ENCODE data around the gene JPH3. TPM values are rescaled to one million over a fixed set of nuclear protein-coding genes. Genes with fewer than 3 reads are reported as not detected.

JPH3 gene
- total RNA-seq, 1 donor from 2014 or later = not detected

GRCh38 chr16:87692176-87692575 lies 89.9 kb downstream of the JPH3 start:
- DNase-seq (ENCODE audit: low read depth) (no peak), FAIRE-seq (no peak)
- TF ChIP-seq, protein P1, sequence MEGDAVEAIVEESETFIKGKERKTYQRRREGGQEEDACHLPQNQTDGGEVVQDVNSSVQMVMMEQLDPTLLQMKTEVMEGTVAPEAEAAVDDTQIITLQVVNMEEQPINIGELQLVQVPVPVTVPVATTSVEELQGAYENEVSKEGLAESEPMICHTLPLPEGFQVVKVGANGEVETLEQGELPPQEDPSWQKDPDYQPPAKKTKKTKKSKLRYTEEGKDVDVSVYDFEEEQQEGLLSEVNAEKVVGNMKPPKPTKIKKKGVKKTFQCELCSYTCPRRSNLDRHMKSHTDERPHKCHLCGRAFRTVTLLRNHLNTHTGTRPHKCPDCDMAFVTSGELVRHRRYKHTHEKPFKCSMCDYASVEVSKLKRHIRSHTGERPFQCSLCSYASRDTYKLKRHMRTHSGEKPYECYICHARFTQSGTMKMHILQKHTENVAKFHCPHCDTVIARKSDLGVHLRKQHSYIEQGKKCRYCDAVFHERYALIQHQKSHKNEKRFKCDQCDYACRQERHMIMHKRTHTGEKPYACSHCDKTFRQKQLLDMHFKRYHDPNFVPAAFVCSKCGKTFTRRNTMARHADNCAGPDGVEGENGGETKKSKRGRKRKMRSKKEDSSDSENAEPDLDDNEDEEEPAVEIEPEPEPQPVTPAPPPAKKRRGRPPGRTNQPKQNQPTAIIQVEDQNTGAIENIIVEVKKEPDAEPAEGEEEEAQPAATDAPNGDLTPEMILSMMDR (IDR thresholded peaks at IDR 0.05; ENCODE audit: insufficient read depth, low read length, severe bottlenecking) = no peak
- H3K27me3 ChIP-seq (ENCODE audit: control insufficient read depth, insufficient read depth, low read length) = no peaks in the 10 kb centered on the region
- H3K36me3 ChIP-seq (ENCODE audit: control insufficient read depth, insufficient read depth, low read length) = peaks cover 3% of the 10 kb centered on the region
- H3K4me3 ChIP-seq (ENCODE audit: low read depth, low read length) = no peak overlapping the region

- DNase-seq (ENCODE audit: low read depth) = no peak
- FAIRE-seq = no peak
- Histone ChIP-seq H3K27me3 (ENCODE audit: control insufficient read depth, insufficient read depth, low read length) (no peaks in the 10 kb centered on the region), H3K36me3 (ENCODE audit: control insufficient read depth, insufficient read depth, low read length) (peaks cover 3% of the 10 kb centered on the region), H3K4me3 (ENCODE audit: low read depth, low read length) (no peak overlapping the region)
- TF ChIP-seq, protein P1 (IDR thresholded peaks at IDR 0.05; ENCODE audit: insufficient read depth, low read length, severe bottlenecking) = no peak
These were observed 90.4 kb downstream of the JPH3 start for GRCh38 chr16:87692756-87693155.

DNA sequence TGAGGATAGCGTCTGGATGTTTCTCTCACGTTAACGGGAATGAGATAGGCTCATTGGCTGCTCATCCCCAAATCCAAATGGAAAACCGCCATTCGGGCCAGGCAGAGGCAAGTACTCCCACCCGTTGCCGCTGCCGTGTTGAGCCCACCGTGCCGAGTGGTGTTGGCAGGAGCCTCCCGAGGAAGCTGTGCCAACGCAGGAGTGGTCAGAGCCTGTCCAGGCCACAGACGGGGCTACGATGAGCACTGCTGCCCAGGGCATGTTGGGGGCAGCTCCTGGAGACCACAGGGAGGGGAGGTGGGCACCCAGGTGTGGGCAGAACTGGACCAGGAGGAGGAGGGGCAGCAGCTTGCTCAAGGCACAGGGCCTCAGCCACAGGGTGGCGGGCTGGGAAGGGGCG lies 91.5 kb downstream of the JPH3 start:
- TF ChIP-seq, protein P1 (IDR thresholded peaks at IDR 0.05; ENCODE audit: insufficient read depth, low read length, severe bottlenecking) = no peak
- DNase-seq (ENCODE audit: low read depth) = no peak
- Histone ChIP-seq H3K4me3 (ENCODE audit: low read depth, low read length) (no peak overlapping the region), H3K36me3 (ENCODE audit: control insufficient read depth, insufficient read depth, low read length) (peaks cover 3% of the 10 kb centered on the region), H3K27me3 (ENCODE audit: control insufficient read depth, insufficient read depth, low read length) (no peaks in the 10 kb centered on the region)
- FAIRE-seq = no peak

- FAIRE-seq = no peak
- Histone ChIP-seq H3K27me3 (ENCODE audit: control insufficient read depth, insufficient read depth, low read length) (no peaks in the 10 kb centered on the region), H3K36me3 (ENCODE audit: control insufficient read depth, insufficient read depth, low read length) (peaks cover 3% of the 10 kb centered on the region), H3K4me3 (ENCODE audit: low read depth, low read length) (no peak overlapping the region)
- TF ChIP-seq, protein P1 (IDR thresholded peaks at IDR 0.05; ENCODE audit: insufficient read depth, low read length, severe bottlenecking) = no peak
- DNase-seq (ENCODE audit: low read depth) = no peak
These were observed 92.3 kb downstream of the JPH3 start for GRCh38 chr16:87694441-87695125.

GRCh38 chr16:87695534-87695933 lies 93.2 kb downstream of the JPH3 start:
- H3K27me3 ChIP-seq (ENCODE audit: control insufficient read depth, insufficient read depth, low read length) = no peaks in the 10 kb centered on the region
- H3K36me3 ChIP-seq (ENCODE audit: control insufficient read depth, insufficient read depth, low read length) = peaks cover 3% of the 10 kb centered on the region
- DNase-seq (ENCODE audit: low read depth) (no peak), FAIRE-seq (no peak)
- no peak overlapping the region for H3K4me3 ChIP-seq (ENCODE audit: low read depth, low read length)
- TF ChIP-seq, protein P1 (IDR thresholded peaks at IDR 0.05; ENCODE audit: insufficient read depth, low read length, severe bottlenecking) = no peak

DNA sequence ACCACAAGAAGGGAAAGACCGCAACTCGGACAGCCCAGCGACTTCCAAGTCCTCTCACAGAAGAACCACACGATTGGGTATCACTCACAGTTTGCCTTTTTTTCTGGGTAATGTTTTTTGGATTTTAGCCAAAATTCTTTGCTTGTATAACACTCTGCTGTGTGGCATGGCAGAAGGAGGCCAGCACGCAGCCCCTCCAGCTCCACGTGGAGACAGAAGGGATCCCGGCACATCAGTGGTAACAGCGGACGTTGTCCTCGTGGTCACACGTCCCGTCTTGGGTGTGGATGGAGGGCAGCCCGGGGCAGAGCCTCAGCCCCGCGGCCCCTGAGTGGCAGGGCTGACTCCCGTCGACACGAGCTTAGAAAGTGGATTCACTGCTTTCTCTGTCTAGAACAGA lies 94.4 kb downstream of the JPH3 start:
- FAIRE-seq = no peak
- DNase-seq (ENCODE audit: low read depth) = no peak
- H3K36me3 ChIP-seq (ENCODE audit: control insufficient read depth, insufficient read depth, low read length) = peaks cover 3% of the 10 kb centered on the region
- H3K27me3 ChIP-seq (ENCODE audit: control insufficient read depth, insufficient read depth, low read length) = no peaks in the 10 kb centered on the region
- TF ChIP-seq, protein P1 (IDR thresholded peaks at IDR 0.05; ENCODE audit: insufficient read depth, low read length, severe bottlenecking) = no peak
- H3K4me3 ChIP-seq (ENCODE audit: low read depth, low read length) = no peak overlapping the region

Data from bronchial epithelial cell (primary cell).